NCI-H146 treated with DMSO at 0.1 percent for 48 hours (cell line): ENCODE results near the gene SETD7.

Experiments used
- DNase-seq: peaks from one replicate; lab custom pipeline; 2025; ENCODE audit not compliant: unreplicated experiment; lab: John Stamatoyannopoulos, UW

Gene SETD7

GRCh38 chr4:139552517-139553307, 3.3 kb downstream of the SETD7 start:
- no peak for DNase-seq

GRCh38 chr4:139550724-139551429, 5.1 kb downstream of the SETD7 start:
- DNase-seq = no peak

- no peak for DNase-seq
Observed at GRCh38 chr4:139547979-139548378, 8.0 kb downstream of the SETD7 start.

- DNase-seq = no peak
Observed at GRCh38 chr4:139540632-139541031, 15.4 kb downstream of the SETD7 start.

- DNase-seq = no peak
Observed at GRCh38 chr4:139540161-139540560, 15.9 kb downstream of the SETD7 start.

- no peak for DNase-seq
Observed at GRCh38 chr4:139537292-139537691, 18.7 kb downstream of the SETD7 start.

GRCh38 chr4:139535871-139536234, 20.2 kb downstream of the SETD7 start:
- DNase-seq = no peak

- DNase-seq = no peak
Observed at GRCh38 chr4:139535228-139535870, 20.7 kb downstream of the SETD7 start.

- peak; percentile 5 for DNase-seq
Observed at GRCh38 chr4:139534287-139534950, 21.6 kb downstream of the SETD7 start.

- DNase-seq = no peak
Observed at GRCh38 chr4:139533511-139533910, 22.5 kb downstream of the SETD7 start.

- no peak for DNase-seq
Observed at GRCh38 chr4:139532947-139533346, 23.1 kb downstream of the SETD7 start.

GRCh38 chr4:139530833-139531427, 25.1 kb downstream of the SETD7 start:
- no peak for DNase-seq

- no peak for DNase-seq
Observed at GRCh38 chr4:139528377-139529005, 27.5 kb downstream of the SETD7 start.

GRCh38 chr4:139526928-139527327, 29.1 kb downstream of the SETD7 start:
- no peak for DNase-seq

GRCh38 chr4:139525414-139525813, 30.6 kb downstream of the SETD7 start:
- no peak for DNase-seq

- DNase-seq = no peak
Observed at GRCh38 chr4:139524062-139524631, 31.9 kb downstream of the SETD7 start.

GRCh38 chr4:139523076-139523475, 32.9 kb downstream of the SETD7 start:
- DNase-seq = no peak

GRCh38 chr4:139522457-139522856, 33.6 kb downstream of the SETD7 start:
- DNase-seq = no peak

- DNase-seq = no peak
Observed at GRCh38 chr4:139521754-139522401, 34.1 kb downstream of the SETD7 start.

GRCh38 chr4:139515531-139515958, 40.5 kb downstream of the SETD7 start:
- DNase-seq = no peak
